Activated T-cell treated with anti-CD3 and anti-CD28 coated beads, Interleukin-2, amount 50 U/mL, for 72 hours (primary cell): ENCODE measurements around the gene VEGFB. TPM values are rescaled to one million over a fixed set of nuclear protein-coding genes. Genes with fewer than 3 reads are reported as not detected.

Experiments used
- ATAC-seq, 2 donors: fragments of 150-1000 bp; cut with Tn5 transposase; replicated peaks in 1 of 2; 2 replicates each; pipeline ENCODE4 v1.10.0; 2021; ENCODE audit warnings: moderate library complexity in 2 of 2, mild to moderate bottlenecking in 1 of 2
- DNase-seq, 2 donors: peaks; one replicate each; pipeline ENCODE4 v3.0.0; 2021 to 2022; ENCODE audit warnings: mixed read lengths in 1 of 2
- H3K27ac Mint-ChIP-seq: one replicate; pipeline ENCODE4 v1.8.0; 2022; ENCODE audit warnings: mild to moderate bottlenecking, moderate library complexity, mixed read lengths
- H3K27me3 Mint-ChIP-seq: one replicate; pipeline ENCODE4 v1.8.0; 2022; ENCODE audit warnings: low read depth, mixed read lengths
- H3K36me3 Mint-ChIP-seq, 2 donors: one replicate each; pipeline ENCODE4 v1.8.0; 2022; ENCODE audit warnings: mixed read lengths in 2 of 2, mild to moderate bottlenecking in 1 of 2; ENCODE audit not compliant: insufficient read depth in 2 of 2
- H3K4me1 Mint-ChIP-seq: one replicate; pipeline ENCODE4 v1.8.0; 2022; ENCODE audit warnings: low read depth, mixed read lengths
- H3K4me3 Mint-ChIP-seq, 2 donors: one replicate each; pipeline ENCODE4 v1.8.0; 2022; ENCODE audit warnings: mild to moderate bottlenecking in 2 of 2, mixed read lengths in 2 of 2, moderate library complexity in 2 of 2
- H3K9me3 Mint-ChIP-seq, 2 donors: one replicate each; pipeline ENCODE4 v1.8.0; 2022; ENCODE audit warnings: mixed read lengths in 2 of 2
- total RNA-seq, 2 donors: library from RNA; stranded (reverse); gene quantifications; one replicate each; pipeline ENCODE4 v1.2.3, GENCODE V29; 2022

The VEGFB gene, protein sequence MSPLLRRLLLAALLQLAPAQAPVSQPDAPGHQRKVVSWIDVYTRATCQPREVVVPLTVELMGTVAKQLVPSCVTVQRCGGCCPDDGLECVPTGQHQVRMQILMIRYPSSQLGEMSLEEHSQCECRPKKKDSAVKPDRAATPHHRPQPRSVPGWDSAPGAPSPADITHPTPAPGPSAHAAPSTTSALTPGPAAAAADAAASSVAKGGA
- total RNA-seq: 10 to 100 TPM; 65.4 to 67.3 TPM

DNA sequence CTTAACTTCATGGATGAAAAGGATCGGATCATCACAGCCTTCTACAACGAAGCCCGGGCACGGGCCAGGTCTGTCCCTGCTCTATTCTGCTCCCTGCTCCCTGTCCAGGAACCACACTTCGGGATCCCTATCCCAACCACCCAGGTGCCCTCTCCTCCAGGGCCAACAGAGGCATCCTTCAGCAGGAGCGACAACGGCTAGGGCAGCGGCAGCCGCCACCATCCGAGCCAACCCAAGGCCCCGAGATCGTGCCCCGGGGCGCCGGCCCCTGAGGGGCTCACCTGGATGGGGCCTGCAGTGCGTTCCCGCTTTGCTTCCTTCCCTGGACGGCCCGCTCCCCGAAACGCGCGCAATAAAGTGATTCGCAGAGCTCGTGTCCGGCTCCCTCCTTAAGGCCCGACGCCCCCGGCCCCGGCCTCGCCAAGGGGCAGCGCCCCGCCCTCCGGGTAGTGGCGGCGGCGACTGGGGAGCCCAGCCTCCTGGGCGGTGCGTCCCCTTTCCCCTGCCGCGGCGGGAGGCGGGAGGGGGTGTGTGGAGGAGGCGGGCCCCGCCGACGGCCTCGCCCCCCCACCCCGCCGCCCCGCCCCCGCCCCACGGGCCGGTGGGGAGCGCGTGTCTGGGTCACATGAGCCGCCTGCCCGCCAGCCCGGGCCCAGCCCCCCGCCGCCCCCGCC, at the start of gene VEGFB:
VEGFB (plus strand) TSS at position 672 of the 674 bp plus-strand sequence. CDS start 250 bp downstream, outside the sequence.
- Mint-ChIP-seq H3K36me3 (no peaks in the 10 kb centered on the region), H3K4me3 (peak within 1 kb of the TSS; percentile 92 to 96), H3K4me1 (peaks cover 38% of the 10 kb centered on the region), H3K27me3 (no peaks in the 10 kb centered on the region), H3K9me3 (no peaks in the 10 kb centered on the region), H3K27ac (peak within 1 kb of the TSS; percentile 44)
- peak; percentile 61 to 64 for ATAC-seq
- DNase-seq: peak; percentile 81

DNA sequence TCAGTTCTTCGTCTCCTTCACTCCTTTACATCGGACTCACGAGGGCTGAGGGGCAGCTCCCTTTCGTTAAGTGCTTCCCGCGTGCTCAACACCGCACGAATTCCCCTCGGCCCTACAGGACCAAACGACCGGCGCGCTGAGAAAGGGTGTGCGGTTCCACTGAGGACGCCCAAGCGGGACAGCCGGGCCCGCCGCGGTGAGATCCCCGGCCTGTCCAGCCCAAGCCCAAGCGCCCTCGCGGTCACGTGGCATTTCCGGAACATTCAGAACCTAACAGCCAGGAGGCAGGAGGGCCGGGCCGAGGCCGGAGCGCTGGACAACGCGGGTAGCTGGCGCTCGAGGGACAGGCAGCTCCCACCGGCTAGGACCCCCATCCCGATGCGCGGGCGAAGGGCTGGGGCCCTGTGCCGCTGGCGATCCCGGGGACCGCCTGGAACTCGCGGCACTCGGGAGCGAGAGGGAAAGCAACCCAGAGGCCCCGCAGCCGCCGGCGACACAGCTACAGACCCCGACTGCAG, 49.1 kb upstream of the VEGFB start:
- Mint-ChIP-seq H3K9me3 (no peaks in the 10 kb centered on the region), H3K4me1 (peaks cover 56% of the 10 kb centered on the region), H3K36me3 (peaks cover 3 to 4% of the 10 kb centered on the region in 2 donors), H3K27me3 (no peaks in the 10 kb centered on the region), H3K4me3 (peak overlapping the region; percentile 85 to 94), H3K27ac (peak overlapping the region; percentile 93)
- ATAC-seq (peak in 1 of 2 donors; percentile 4), DNase-seq (no peak)

DNA sequence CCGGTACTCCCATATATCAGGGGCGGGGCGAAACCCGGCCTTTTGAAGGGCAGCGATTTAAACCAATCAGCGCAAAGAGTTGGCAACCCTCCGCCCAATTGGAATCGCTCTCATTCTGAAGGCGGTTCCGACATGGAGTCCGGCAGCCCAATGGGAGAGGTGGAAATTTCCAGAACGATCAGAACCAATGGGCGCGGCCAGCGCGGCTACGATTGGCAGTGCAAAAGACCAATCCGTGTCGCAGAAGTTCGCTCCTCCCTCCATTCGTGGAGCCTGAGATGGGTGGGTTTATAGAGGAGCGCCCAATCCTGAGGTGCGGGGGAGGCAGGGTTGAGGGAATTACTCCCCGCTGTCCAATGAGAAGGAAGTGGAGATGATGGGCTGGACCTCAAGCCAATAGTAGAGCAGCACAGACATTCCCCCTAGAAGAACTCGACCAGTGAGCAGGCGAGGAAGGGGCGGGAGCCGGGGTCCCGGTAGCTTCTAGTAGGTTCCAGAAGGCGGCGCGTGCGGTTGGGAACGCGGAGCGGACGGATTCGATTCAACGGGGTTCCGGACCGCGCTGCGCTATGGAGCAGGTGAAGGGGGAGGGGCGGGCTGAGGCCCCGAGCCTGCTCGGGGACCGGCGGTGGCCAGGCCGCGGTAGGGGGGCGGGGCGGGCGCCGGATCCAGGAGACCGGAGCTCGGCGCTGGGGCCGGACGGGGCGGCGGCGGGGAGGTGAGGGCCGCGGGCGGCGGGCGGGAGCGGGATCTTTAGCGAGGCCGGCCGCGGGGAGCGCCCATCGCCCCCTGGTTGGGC, 48.5 kb upstream of the VEGFB start, which contains the start of gene STIP1:
STIP1 (plus strand) TSS at position 479 of the 799 bp plus-strand sequence; CDS start at position 570, 91 bp downstream.
- no peaks in the 10 kb centered on the region for H3K9me3 Mint-ChIP-seq
- DNase-seq: peak; percentile 97 to 99
- peaks cover 3 to 6% of the 10 kb centered on the region in 2 donors for H3K36me3 Mint-ChIP-seq
- peak within 1 kb of the TSS; percentile 85 to 94 for H3K4me3 Mint-ChIP-seq
- no peaks in the 10 kb centered on the region for H3K27me3 Mint-ChIP-seq
- peak within 1 kb of the TSS; percentile 93 for H3K27ac Mint-ChIP-seq
- peaks cover 58% of the 10 kb centered on the region for H3K4me1 Mint-ChIP-seq
- peak; percentile 85 to 88 for ATAC-seq

DNA sequence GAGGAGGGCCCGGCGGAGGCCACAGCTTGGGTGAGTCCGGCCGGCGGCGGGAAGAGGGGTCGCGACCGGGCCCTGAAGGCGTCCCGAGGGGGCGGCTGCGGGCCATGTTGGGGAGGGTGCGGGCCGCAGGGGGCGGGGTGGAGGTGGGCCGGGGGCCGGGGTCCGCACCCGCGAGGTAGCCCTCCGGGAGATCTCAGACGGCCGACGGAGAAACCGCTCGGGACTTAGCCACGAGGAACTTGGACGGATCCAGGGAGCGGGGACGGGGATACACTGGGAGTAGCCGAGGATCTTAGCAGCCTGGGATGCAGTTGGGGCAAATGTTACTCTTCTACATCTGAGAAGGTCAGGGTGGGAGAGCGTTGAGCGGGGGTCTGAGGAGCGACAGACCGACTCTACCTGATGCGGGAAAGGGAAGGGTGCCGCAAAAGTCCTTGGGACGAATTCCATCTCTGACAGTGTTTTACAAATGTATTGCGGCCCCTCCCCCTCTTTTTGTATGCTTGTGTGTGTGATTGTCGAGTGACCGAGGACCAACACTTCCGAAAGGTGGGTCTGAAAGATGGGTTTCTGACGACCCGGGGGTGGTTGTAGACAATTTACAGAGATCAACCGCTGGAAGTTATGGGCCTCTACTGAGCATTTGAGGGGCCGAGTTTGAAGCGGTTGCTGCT, 47.8 kb upstream of the VEGFB start:
- DNase-seq (peak; percentile 56 to 69), ATAC-seq (no peak)
- H3K4me3 Mint-ChIP-seq: no peak overlapping the region
- H3K27ac Mint-ChIP-seq: no peak overlapping the region
- H3K9me3 Mint-ChIP-seq: no peaks in the 10 kb centered on the region
- peaks cover 3 to 10% of the 10 kb centered on the region in 2 donors for H3K36me3 Mint-ChIP-seq
- H3K27me3 Mint-ChIP-seq: no peaks in the 10 kb centered on the region
- H3K4me1 Mint-ChIP-seq: peaks cover 53% of the 10 kb centered on the region

DNA sequence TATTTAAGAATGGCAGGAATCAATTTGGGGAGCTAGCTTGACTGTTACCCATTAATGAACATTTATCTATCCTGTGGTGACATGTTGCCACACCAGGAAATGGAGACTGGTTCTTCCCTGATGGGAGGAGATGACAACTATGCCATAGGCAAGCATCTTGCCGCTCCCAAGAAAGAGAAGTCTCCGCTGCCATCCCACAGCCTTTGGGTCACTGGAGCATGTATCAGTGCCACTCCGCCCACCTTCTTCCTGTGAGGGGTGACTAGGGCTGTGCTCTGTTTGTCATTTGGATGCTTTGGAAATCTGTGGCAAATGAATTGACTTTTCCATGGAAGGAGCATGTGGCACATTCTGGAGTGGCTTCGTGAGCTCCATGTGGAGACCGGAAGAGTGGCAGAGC, 42.0 kb upstream of the VEGFB start:
- no peak for ATAC-seq
- H3K36me3 Mint-ChIP-seq: peaks cover 15 to 38% of the 10 kb centered on the region in 2 donors

DNA sequence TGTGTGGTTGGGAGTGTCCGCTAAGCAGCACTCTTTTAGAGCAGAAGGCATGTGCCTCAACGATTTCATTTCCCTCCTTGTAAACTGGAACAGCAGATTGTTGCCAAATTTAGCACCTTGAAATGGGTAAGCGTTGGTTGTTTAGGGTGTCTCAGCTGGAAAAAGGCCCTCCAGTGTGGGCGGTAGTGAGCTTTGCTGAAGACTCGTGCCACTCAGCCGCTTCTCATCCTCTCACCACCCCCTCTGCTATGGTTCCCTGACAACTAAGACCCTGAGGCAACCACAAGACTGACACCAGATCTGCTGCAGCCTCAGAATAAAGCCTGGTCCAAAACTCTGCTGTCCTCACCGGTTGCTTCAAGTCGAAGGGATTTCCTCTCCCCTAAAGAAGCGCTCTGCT, 37.8 kb upstream of the VEGFB start:
- DNase-seq (no peak), ATAC-seq (no peak)
- H3K4me3 Mint-ChIP-seq: no peak overlapping the region
- no peaks in the 10 kb centered on the region for H3K27me3 Mint-ChIP-seq
- H3K9me3 Mint-ChIP-seq: no peaks in the 10 kb centered on the region
- H3K36me3 Mint-ChIP-seq: peaks cover 19 to 46% of the 10 kb centered on the region in 2 donors
- H3K4me1 Mint-ChIP-seq: peaks cover 7% of the 10 kb centered on the region
- no peak overlapping the region for H3K27ac Mint-ChIP-seq

More for the DNA sequence above, 42.0 kb upstream of the VEGFB start:
- no peak overlapping the region for H3K4me3 Mint-ChIP-seq
- peaks cover 30% of the 10 kb centered on the region for H3K4me1 Mint-ChIP-seq
- DNase-seq: no peak
- no peak overlapping the region for H3K27ac Mint-ChIP-seq
- H3K27me3 Mint-ChIP-seq: no peaks in the 10 kb centered on the region
- no peaks in the 10 kb centered on the region for H3K9me3 Mint-ChIP-seq

DNA sequence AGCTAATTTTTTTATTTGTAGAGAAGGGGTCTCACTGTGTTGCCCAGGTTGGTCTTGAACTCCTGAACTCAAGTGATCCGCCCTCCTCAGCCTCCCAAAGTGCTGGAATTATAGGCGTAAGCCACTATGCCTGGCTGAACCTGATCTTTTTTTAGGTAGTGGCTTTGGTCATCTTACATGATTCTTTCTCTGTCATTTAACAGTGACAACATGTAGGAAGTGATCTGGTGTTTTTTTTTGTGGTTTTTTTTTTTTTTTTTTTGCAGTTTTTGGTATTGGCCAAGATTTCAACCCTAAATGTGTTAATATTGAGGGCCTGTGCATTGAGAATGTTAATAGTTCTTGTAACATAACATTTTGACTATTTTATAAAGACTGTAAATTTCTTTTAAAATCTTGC, 35.9 kb upstream of the VEGFB start:
- Mint-ChIP-seq H3K4me3 (no peak overlapping the region), H3K27ac (no peak overlapping the region), H3K9me3 (no peaks in the 10 kb centered on the region), H3K4me1 (peaks cover 3% of the 10 kb centered on the region), H3K36me3 (peaks cover 20 to 46% of the 10 kb centered on the region in 2 donors), H3K27me3 (no peaks in the 10 kb centered on the region)
- no peak for ATAC-seq
- no peak for DNase-seq

DNA sequence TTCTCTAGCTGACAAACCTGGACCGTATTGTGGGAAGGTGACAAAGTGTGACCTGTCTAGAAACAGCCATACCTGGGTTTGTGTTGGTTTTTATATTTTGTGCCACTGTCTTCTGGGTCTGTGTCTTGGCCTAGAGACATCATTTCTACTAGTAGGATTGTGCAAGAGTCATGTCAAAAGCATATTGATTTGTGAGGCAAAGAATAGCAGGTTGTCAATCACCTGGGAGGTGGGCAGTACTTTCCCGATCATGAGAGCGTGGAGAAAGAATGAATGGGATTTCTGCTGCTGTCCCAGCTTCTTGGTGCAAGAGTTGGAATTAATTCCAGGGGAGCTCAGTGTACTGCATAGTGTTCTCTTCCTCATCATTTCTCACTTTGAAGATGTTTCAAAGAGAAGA, 32.8 kb upstream of the VEGFB start:
- H3K36me3 Mint-ChIP-seq: peaks cover 14 to 38% of the 10 kb centered on the region in 2 donors
- no peak for DNase-seq
- H3K4me1 Mint-ChIP-seq: peaks cover 31% of the 10 kb centered on the region
- no peaks in the 10 kb centered on the region for H3K27me3 Mint-ChIP-seq
- H3K27ac Mint-ChIP-seq: peak overlapping the region; percentile 13
- H3K9me3 Mint-ChIP-seq: no peaks in the 10 kb centered on the region
- ATAC-seq: no peak
- no peak overlapping the region for H3K4me3 Mint-ChIP-seq

DNA sequence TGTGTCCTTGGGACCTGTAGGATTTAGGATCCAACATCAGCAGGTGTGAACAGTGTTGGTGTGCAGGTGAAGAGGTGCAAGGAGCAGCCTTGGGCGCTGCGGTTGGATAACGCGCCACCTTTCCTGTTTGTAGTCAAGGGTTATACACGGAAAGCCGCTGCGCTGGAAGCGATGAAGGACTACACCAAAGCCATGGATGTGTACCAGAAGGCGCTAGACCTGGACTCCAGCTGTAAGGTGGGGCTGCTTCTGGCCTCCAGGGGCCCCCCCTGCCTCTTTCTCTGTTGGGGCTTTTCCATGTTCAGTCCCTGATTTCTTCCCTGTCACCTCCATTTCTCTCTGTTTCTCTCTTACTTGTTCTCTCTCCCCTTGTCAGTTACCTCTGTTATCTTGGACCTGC, 31.4 kb upstream of the VEGFB start:
- Mint-ChIP-seq H3K27me3 (no peaks in the 10 kb centered on the region), H3K4me3 (no peak overlapping the region), H3K4me1 (peaks cover 35% of the 10 kb centered on the region), H3K36me3 (peaks cover 14 to 34% of the 10 kb centered on the region in 2 donors), H3K27ac (no peak overlapping the region), H3K9me3 (no peaks in the 10 kb centered on the region)
- no peak for DNase-seq
- ATAC-seq: no peak

DNA sequence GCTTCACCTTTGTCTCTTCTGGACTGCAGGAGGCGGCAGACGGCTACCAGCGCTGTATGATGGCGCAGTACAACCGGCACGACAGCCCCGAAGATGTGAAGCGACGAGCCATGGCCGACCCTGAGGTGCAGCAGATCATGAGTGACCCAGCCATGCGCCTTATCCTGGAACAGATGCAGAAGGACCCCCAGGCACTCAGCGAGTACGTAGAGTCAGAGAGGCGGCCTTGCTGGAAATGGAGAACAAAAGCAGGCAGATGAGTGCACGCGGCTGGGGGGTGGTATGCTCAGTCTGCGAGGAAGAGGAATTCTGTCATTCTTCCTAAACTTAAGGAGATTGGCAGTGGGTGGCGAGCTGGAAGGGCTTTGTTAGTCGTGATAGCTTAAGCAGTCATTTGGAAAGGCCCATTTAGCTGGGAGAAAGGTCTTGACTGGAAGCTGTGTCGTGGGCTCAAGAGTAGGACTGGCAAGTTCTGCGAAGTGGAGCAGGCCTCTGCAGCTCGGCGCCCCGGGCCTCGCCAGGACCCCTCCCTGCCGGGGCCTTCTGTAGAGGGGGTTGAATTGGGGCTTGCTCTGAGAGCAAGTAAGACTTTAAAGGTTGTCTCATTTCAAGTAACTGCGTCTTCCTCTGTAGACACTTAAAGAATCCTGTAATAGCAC, 30.8 kb upstream of the VEGFB start:
- Mint-ChIP-seq H3K27ac (no peak overlapping the region), H3K27me3 (no peaks in the 10 kb centered on the region), H3K4me3 (no peak overlapping the region), H3K4me1 (peaks cover 41% of the 10 kb centered on the region), H3K36me3 (peaks cover 14 to 34% of the 10 kb centered on the region in 2 donors), H3K9me3 (no peaks in the 10 kb centered on the region)
- ATAC-seq (no peak), DNase-seq (no peak)

DNA sequence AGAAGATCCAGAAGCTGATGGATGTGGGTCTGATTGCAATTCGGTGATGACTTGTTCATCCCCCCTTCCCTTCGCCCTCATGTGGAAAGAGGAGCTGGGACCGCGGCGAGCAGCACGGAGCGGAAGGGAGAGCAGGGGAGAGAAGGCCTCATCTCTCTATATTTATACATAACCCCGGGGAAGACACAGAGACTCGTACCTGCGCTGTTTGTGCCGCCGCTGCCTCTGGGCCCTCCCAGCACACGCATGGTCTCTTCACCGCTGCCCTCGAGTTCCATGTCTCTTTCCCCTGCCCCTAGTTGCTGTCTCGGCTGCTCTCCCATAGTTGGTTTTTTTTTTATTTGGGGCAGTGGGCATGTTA, 30.3 kb upstream of the VEGFB start:
- Mint-ChIP-seq H3K27ac (peak overlapping the region; percentile 93), H3K4me3 (no peak overlapping the region), H3K4me1 (peaks cover 46% of the 10 kb centered on the region), H3K36me3 (peaks cover 15 to 35% of the 10 kb centered on the region in 2 donors), H3K27me3 (no peaks in the 10 kb centered on the region), H3K9me3 (no peaks in the 10 kb centered on the region)
- DNase-seq: no peak
- no peak for ATAC-seq

DNA sequence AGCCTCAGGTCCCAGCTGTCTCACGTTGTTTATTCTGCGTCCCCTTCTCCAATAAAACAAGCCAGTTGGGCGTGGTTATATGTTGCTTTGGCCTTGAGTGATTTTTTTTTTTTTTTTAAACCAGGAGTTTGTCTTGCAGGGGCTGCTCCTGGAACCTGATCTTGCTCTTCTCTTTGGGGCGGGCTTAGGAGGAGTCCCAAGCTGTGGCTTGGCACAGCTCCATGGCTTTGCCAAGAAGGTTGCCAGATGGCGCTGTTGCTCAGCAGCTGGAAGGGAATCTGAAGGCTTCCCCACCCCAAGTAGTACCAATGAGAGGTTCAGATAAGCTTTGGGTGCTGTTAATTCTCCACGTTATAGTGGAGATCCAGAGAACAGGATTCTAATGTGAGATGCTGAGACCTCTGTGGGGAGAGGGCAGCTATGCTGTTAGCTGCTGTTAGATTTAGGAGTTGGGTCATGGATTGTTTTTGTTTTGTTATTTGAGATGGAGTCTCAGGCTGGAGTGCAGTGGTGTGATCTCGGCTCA, 29.9 kb upstream of the VEGFB start:
- H3K4me1 Mint-ChIP-seq: peaks cover 47% of the 10 kb centered on the region
- peak; percentile 27 to 31 for ATAC-seq
- H3K27ac Mint-ChIP-seq: peak overlapping the region; percentile 93

More for the DNA sequence above, 29.9 kb upstream of the VEGFB start:
- peak overlapping the region; percentile 42 to 66 for H3K4me3 Mint-ChIP-seq
- no peaks in the 10 kb centered on the region for H3K27me3 Mint-ChIP-seq
- H3K9me3 Mint-ChIP-seq: no peaks in the 10 kb centered on the region
- peak; percentile 79 to 82 for DNase-seq
- H3K36me3 Mint-ChIP-seq: peaks cover 18 to 35% of the 10 kb centered on the region in 2 donors
